Stimulated activated CD8-positive, alpha-beta memory T cell treated with anti-CD3 and anti-CD28 coated beads, Interleukin-7, amount 100 ng/mL, for 48 hours (primary cell): ENCODE data around the gene CYB5R2.
"Not testable (repeated sequence)": the region's sequence is repeated elsewhere in the genome, so short reads cannot be mapped to it uniquely, and the experiment has no call there.

Source experiments
- DNase-seq, 2 donors: peaks; one replicate each; pipeline ENCODE4 v3.0.0-alpha.2; 2020; ENCODE audit warnings: low read depth in 1 of 2; ENCODE audit errors: extremely low read depth in 1 of 2

The CYB5R2 gene

DNA sequence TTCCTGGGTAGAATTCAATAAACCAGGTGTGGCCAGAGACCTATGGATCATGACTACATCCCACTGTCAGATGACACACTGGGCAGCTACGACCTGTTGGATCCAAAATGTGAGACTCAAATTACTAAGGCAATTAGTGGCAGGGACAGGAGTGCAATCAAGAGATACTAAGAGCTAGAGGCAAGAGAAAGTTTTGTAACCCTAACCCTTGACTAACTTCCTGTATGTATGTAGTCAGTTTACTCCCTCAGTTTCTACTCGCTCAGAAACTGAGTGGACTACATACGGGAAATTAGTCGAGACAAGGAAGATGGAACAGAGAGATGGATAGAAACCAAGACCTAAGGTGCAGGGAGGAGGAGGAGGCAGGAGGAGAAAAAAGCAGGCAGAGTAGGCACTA is 2.7 kb downstream of the CYB5R2 start:
- DNase-seq, result no peak

DNA sequence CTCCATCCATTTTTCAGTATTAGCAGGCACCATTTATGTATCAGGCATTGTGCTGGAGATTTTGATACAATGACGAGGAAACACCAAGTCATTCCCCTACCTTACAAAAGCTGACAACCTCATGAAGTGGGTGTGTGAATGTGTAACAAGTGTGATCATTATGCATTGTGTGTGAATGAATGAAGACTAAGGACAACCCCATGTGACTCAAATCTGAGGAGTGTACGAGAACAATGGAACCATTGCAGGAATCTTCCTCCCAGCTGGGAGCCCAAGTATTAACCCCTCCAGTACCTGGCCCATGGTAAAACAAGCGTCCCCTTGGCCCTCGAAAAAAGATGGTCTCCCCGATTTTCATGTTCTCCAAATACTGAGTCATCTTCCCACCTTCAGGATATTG is 4.4 kb downstream of the CYB5R2 start:
- no peak for DNase-seq

- no peak for DNase-seq
These were observed 4.8 kb downstream of the CYB5R2 start for GRCh38 chr11:7668464-7668863.

DNA sequence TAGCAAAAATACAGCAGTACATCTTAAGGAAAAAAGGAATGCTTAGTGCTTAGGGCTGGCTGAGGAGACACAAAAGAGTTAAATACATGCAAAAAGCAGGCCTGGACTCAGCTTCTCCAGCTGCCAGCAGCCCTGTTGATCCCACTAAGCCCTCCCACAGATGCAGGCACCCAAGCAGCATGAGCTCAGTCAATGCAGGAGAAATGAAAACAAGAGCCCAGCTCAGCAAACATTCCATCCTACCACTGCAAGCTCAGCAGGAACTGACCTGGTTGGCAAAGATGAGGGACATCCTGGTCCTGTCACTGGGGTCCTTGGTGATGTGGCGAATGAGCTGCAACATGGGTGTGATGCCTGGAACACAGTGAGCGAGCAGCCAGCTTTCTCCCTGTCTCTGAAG is 5.8 kb downstream of the CYB5R2 start:
- DNase-seq, result no peak

DNA sequence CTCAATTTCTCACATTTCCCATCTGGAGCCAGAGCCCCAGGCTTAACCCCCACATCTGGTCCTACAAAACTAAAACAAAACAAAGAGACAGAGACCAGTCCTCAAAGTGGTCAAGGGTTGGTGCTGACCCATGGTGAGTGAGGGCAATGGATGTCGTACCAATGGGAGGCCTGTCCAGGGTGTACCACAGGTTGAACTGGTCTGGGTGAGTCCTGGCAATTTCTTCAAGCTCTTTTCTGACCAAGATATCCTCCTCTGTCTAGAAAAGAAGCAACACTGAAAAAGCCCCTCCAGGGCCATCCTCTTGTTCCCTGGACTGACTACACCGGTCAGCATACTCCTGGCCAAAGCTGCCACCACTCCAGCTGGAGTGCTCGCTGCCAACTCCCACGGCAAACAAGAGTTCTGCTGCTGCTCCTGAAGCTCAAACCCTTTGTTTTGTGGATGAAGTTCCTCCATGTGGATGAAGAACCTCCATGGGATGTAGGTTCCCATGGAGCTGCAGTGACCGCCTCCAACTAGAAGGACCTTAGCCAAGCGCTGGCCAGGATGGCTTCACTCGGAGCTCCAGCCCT is 6.9 kb downstream of the CYB5R2 start:
- DNase-seq, result no peak

DNA sequence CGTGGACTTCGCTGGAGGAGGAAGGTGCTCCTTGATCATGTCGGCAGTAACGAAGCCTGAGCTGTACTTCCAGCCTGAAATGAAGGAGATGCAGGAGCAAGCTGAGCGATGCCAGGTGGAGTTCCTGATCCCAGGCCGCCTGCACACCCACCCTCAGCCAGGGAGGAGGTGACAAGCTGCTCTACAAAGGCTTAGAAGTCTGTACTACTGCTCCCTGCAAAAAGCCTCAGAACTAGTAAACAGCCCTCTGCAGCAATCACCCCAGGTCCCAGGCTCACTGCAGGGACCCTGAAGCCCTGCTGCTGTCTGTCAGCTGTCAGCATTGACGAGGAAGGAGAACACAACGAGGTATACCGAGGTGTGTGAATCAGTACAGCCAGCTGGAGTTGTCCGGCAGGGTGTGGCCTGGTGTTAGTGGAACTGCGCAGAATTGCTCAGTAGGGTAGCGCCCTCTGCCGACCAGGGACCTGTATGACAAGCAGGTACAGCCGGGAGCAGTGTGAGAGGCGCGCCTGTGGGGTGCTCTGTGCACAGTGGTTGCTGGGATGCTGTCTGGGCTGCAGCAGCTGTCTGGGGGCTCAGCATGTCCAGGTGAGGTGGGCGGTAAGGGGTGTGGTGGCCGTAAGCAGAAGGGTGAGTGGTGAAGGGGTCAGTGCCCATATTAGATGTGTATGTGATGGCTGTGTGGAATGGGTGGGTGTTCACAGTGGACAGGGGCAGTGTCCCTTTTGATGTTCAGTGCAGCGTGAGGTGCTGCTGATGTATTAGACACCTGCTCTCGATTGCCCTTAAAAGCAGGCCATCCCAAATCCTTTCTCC is 7.6 kb downstream of the CYB5R2 start:
- DNase-seq, result peak; percentile 48 to 65

GRCh38 chr11:7664867-7665266 is 8.4 kb downstream of the CYB5R2 start:
- no peak for DNase-seq

GRCh38 chr11:7663531-7663930 is 9.8 kb downstream of the CYB5R2 start:
- not testable (repeated sequence) for DNase-seq

DNA sequence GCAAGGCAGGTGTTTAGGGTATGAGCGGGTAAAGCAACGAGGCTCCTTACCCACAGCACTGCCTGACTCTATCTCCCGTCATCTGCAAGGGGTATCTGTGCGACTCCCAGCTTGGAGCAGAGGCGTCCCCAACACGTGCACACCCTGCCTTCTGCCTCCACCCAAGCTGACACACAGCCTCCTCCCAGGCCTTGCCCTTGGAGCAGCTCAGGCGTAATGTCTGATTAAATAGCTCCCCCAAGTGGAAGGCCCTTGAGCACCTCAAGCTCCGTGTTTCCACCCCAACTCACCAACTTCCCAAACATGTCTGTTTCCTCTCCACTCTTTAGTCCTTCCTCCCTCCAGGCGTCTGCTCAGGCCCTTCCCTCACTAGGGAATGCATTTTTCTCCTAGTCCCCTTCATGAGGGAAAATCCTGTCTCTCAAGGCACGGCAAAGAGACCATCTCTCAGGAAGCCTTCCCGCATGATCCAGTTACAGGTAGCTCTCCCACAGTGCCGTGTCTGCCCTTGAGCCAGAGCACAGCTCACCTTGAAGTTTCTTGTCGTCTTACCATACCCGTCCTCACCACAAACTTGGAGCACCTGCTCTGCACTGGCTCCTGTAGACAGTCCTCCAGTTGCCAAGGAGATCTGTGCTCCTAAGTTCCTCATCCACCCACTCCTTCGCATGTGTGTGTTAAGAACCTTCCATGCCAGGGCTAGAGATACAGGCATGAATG is 15.8 kb downstream of the CYB5R2 start:
- no peak for DNase-seq

DNA sequence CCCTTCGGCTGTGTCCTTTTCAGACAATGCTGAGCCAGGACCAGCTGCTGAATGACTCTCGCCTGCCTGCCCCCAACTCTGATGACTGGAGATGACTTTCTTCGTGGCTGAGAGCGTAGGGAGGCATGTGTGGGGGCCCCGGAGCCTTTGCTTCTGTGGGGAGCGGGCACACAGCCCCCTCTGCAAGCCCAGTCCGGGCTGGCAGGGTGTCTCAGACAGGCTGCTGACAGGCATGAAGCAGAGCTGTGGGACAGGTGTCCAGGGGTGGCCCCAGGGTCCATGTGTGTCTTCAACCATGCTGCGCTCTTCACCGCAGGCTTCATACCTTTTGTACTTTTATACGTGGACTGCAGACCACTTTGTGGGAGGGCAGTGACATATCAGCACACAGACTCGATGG is 16.6 kb downstream of the CYB5R2 start:
- no peak for DNase-seq

DNA sequence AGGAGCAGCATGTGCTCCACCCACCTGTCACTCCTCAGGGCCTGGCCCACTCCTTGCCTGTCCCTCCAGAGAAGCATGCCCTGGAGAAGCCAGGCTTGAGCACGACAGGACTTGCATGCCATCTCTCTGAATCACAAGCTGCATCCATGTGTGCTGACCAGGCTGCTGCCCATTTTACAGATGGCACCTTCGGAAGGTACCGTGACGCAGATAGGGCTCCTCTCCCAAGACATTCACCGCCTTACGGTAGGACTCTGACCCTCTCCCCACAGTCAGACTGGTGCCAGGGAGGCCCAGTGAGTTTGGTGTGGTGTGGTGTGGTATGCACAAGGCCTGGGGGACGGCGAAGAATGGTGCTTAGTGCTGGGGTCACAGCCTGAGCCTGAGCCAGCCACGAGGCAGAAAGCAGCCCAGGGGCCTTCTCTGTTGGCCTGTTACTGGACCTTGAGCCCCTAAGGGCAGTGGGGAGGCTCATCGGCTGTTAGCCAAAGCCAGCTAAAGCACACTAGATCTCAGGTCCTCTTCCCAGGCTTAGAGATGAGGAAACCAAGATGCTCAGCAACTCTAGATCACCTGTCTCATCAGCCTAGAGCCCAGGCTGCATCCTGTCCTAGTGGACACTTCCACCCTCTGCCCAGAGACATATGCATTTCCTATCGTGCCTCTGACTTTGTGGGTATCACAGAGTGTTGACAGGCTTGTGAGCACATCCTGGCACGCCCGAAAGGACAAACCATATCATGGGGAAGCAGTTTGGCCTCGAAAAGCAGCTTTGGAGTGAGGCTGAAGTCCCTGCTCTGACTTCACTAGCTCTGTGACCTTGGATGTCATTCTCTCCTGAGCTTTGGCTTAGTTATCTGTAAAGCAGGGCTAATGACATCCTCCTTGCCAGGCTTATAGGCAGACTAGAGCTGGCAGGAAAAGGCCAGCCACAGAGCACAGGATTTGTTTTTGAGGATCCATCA is 17.8 kb downstream of the CYB5R2 start:
- DNase-seq, result no peak

GRCh38 chr11:7654195-7654705 is 19.1 kb downstream of the CYB5R2 start:
- DNase-seq, result no peak

GRCh38 chr11:7651700-7652099 is 21.6 kb downstream of the CYB5R2 start:
- no peak for DNase-seq

GRCh38 chr11:7651140-7651551 is 22.2 kb downstream of the CYB5R2 start:
- DNase-seq, result no peak

DNA sequence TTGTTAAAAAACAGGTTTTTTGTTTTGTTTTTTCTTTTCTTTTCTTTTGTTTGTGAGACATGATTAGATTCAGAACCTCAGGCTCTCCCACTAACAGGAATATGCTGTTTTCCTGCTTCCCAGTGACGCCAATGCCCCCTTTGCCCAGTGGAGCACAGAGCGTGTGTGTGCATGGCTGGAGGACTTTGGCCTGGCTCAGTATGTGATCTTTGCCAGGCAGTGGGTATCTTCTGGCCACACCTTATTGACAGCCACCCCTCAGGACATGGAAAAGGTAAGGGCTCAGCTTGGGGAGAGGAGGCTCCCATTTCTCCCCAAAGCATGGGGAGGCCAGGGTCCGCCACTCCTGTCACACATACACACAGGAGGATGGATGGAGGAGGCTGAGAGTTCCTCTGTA is 25.0 kb downstream of the CYB5R2 start:
- no peak for DNase-seq

- DNase-seq, result no peak
These were observed 26.4 kb downstream of the CYB5R2 start for GRCh38 chr11:7646866-7647265.

DNA sequence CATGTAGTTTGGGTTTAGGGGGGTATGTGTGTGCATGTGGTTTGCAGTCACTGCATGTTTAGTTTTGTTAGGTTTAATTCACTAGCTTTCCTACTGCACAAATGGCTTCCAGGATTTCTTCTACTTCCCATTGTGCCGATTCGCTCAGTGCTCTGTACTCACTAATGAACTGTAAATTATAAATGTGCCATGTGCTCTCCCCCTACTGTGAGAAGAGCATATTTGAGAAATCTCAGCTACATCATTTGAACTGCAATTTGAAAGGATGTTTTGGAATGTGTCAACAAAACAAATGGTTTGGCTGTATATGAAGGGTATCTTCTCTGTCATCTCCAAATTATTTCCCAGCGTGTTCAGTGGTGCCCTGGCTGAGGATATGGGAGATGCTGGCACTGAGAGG is 28.1 kb downstream of the CYB5R2 start:
- DNase-seq, result no peak

DNA sequence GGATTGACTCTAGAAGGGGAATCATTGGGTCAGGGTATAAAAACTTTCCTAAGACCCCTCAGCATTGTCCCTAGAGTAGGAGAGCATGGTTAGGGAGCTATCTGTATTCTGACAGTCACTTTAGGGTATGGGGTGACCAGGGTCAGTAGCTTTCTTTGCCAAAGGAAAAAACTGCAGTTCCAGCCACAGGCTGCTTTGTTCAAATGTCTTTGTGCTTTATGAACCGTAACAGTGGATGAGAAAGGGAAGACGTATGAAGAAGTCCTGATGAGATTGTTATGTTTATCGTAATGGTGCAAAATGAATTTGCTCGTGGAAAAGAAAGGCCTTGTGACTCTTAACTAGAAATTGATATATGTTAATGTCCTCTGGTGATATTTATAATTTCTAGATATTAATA is 30.0 kb downstream of the CYB5R2 start:
- DNase-seq, result no peak

DNA sequence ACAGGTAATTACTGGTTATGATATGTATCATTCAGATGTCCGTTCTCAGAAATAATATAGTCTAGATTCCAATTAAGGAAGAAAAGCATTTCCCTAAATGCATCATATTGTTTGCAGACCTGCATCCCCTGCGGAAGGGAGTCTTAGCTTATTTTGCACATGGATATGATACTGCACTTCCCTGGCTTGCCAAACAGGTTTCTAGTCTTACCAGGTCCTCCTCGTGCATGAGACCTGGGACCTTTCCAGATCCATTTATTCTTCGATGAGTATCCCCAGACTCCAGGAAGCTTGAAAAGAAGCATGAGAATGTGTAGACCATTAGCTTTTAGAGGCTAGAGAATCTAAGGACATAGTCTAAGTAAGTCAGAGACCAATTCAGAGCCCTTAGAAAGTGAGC is 30.6 kb downstream of the CYB5R2 start:
- no peak for DNase-seq

GRCh38 chr11:7640816-7641215 is 32.5 kb downstream of the CYB5R2 start:
- DNase-seq, result no peak

- DNase-seq, result no peak
These were observed 33.7 kb downstream of the CYB5R2 start for GRCh38 chr11:7639643-7640025.
